AG04450 (cell line): Measurements from ENCODE around the gene NID1. TPM values are rescaled to one million over a fixed set of nuclear protein-coding genes. Genes with fewer than 3 reads are reported as not detected.

Experiments
- CTCF ChIA-PET: fragments of 300-600, 350-600 bp; formaldehyde crosslinking; extraction: SDS; loops from one replicate; lab custom pipeline; 2022; ENCODE audit warnings: antibody characterized with exemption, inconsistent platforms; lab: Charles Lee
- POLR2A ChIA-PET: fragments of 350-600 bp; formaldehyde crosslinking; extraction: SDS; loops from one replicate; lab custom pipeline; 2021; ENCODE audit warnings: antibody characterized with exemption, inconsistent platforms; lab: Yijun Ruan, JAX
- DNase-seq: peaks from one replicate; pipeline ENCODE4 v3.0.0-alpha.2; 2011; ENCODE audit warnings: low read depth, low spot score
- H3K27ac ChIP-seq: one replicate; pipeline ENCODE4 v1.5.1; 2012; ENCODE audit warnings: low read depth, low read length, control low read depth
- H3K27me3 ChIP-seq: one replicate; pipeline ENCODE4 v1.6.0; 2012; ENCODE audit warnings: low read length; ENCODE audit not compliant: control insufficient read depth, insufficient read depth
- H3K4me3 ChIP-seq: 2 replicates; pipeline ENCODE4 v1.5.1; 2011; ENCODE audit warnings: mild to moderate bottlenecking, low read depth, low read length, control low read depth
- H3K9me3 ChIP-seq: 2 replicates; pipeline ENCODE4 v1.5.1; 2012; ENCODE audit warnings: low read length; ENCODE audit not compliant: control insufficient read depth, insufficient read depth
- polyA plus RNA-seq: library from polyadenylated mRNA; depleted of rRNA; stranded (reverse); fragments of >200 nt; gene quantifications from 2 replicates; pipeline ENCODE4 v1.2.3, GENCODE V29; 2011
- TF ChIP-seq, protein P1 (sequence below): IDR thresholded peaks from 2 replicates; pipeline ENCODE4 v1.5.1; 2011; ENCODE audit warnings: low read depth, low read length, control low read depth, inconsistent platforms

The NID1 gene
- polyA plus RNA-seq, 1 experiment, result 137 TPM

DNA sequence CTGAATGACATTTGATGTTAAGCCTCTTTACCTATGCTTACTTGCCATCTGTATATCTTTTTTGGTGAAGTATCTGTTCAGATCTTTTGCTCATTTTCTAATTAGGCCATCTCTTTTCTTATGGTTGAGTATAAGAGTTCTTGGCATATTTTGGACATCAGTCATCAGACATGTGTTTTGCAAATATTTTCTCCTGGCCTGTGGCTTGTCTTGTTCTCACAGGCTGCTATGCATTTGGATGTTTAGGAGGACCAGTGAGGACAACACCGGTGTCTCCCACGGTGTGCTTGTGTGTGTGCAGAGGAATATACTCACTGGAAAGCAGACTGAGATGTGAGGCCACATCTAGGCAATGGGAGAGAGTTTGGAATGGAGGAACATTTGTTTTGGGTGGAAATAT is 111.1 kb downstream of the NID1 start:
- H3K4me3 ChIP-seq, result no peak overlapping the region
- no peak overlapping the region for H3K27ac ChIP-seq
- POLR2A ChIA-PET, result interaction anchor here (0.8 to 1.5 kb wide), 2 partner anchors 18 to 942 kb away, joined by 3 to 6 read pairs; no protein-coding TSS in a partner anchor
- peak; percentile 59 for DNase-seq
- CTCF ChIA-PET, result interaction anchor here (0.6 to 8.3 kb wide), 2 partner anchors 18 to 352 kb away, joined by 3 to 98 read pairs; no protein-coding TSS in a partner anchor
- no peaks in the 10 kb centered on the region for H3K27me3 ChIP-seq
- TF ChIP-seq, protein P1, sequence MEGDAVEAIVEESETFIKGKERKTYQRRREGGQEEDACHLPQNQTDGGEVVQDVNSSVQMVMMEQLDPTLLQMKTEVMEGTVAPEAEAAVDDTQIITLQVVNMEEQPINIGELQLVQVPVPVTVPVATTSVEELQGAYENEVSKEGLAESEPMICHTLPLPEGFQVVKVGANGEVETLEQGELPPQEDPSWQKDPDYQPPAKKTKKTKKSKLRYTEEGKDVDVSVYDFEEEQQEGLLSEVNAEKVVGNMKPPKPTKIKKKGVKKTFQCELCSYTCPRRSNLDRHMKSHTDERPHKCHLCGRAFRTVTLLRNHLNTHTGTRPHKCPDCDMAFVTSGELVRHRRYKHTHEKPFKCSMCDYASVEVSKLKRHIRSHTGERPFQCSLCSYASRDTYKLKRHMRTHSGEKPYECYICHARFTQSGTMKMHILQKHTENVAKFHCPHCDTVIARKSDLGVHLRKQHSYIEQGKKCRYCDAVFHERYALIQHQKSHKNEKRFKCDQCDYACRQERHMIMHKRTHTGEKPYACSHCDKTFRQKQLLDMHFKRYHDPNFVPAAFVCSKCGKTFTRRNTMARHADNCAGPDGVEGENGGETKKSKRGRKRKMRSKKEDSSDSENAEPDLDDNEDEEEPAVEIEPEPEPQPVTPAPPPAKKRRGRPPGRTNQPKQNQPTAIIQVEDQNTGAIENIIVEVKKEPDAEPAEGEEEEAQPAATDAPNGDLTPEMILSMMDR, result no peak
- peaks cover 25% of the 10 kb centered on the region for H3K9me3 ChIP-seq

DNA sequence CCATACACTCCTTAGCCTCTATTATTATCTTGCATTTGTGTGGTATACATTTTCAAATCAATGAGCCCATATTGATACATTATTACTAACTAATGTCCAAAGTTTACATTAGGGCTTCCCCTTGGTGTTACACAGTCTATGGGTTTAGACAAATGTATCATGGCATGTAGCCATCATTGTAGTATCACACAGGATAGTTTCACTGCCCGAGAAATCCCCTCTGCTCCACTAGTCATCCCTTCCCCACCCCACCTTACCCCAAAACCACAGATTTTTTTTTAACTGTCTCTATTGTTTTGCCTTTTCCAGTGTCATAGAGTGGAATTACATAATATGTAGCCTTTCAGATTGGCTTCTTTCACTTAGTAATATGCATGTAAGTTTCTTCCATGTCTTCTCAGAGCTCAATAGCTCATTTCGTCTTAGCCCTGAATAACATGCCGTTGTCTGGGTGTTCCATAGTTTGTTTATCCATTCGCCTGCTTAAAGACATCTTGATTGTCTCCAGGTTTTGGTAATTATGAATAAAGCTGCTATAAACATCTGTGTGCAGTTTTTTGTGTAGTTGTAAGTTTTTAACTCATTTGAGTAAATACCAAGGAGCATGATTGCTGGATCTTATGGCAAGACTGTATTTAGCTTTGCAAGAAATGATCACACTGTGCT is 111.8 kb downstream of the NID1 start:
- Histone ChIP-seq H3K9me3 (peaks cover 24% of the 10 kb centered on the region), H3K27ac (no peak overlapping the region), H3K27me3 (no peaks in the 10 kb centered on the region), H3K4me3 (no peak overlapping the region)
- TF ChIP-seq, protein P1, result no peak
- CTCF ChIA-PET, result interaction anchor here (8.3 kb wide), 1 partner anchor 19 kb away, joined by 98 read pairs; no protein-coding TSS in a partner anchor
- DNase-seq, result no peak
- POLR2A ChIA-PET, result no interaction called here

DNA sequence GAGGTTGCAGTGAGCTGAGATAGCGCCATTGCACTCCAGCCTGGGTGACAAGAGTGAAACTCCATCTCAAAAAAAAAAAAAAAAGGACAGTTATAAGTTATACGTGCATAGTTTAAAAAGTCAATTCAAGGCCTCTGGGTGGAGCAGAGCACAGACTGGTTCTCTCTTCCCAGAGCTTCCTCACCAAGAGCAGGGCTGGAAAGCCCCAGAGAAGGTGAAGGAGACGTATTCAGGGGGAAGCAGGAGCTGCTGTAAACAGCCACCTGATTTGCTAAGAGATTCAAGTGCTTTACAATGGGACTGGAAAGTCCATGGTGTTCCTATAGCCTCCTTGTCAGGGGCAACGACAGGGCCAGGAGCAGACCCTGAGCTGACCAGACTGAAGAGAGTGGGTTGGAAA is 113.2 kb downstream of the NID1 start:
- DNase-seq, result no peak
- ChIA-PET CTCF (interaction anchor here (5.8 kb wide), 1 partner anchor 20 kb away, joined by 24 read pairs; no protein-coding TSS in a partner anchor), POLR2A (no interaction called here)
- H3K4me3 ChIP-seq, result no peak overlapping the region
- peaks cover 23% of the 10 kb centered on the region for H3K9me3 ChIP-seq
- no peaks in the 10 kb centered on the region for H3K27me3 ChIP-seq
- H3K27ac ChIP-seq, result no peak overlapping the region
- TF ChIP-seq, protein P1, result no peak

DNA sequence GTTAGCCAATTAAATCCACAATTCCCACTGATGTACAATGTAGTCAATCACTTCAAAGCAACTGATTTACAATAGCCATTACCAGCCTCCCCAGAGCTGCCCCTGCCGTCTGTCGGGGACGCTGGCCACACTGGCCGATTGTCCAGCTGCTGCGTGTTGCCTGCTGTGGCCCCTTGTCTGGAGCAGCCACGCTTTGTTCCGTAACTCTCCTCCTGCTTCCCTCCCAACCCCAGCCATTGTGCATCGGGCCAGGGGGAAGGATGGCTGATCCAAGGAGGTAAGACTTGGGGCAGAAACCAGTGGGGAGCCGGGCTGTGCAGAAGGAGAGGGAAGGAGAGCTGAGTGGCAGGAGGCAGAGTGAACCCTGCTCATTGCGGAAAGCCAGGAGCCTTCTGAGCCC is 114.6 kb downstream of the NID1 start:
- CTCF ChIA-PET, result interaction anchor here (5.8 kb wide), 1 partner anchor 21 kb away, joined by 24 read pairs; no protein-coding TSS in a partner anchor
- H3K27me3 ChIP-seq, result no peaks in the 10 kb centered on the region
- no peak overlapping the region for H3K4me3 ChIP-seq
- peaks cover 23% of the 10 kb centered on the region for H3K9me3 ChIP-seq
- no peak overlapping the region for H3K27ac ChIP-seq
- TF ChIP-seq, protein P1, result no peak
- POLR2A ChIA-PET, result no interaction called here
- DNase-seq, result no peak

DNA sequence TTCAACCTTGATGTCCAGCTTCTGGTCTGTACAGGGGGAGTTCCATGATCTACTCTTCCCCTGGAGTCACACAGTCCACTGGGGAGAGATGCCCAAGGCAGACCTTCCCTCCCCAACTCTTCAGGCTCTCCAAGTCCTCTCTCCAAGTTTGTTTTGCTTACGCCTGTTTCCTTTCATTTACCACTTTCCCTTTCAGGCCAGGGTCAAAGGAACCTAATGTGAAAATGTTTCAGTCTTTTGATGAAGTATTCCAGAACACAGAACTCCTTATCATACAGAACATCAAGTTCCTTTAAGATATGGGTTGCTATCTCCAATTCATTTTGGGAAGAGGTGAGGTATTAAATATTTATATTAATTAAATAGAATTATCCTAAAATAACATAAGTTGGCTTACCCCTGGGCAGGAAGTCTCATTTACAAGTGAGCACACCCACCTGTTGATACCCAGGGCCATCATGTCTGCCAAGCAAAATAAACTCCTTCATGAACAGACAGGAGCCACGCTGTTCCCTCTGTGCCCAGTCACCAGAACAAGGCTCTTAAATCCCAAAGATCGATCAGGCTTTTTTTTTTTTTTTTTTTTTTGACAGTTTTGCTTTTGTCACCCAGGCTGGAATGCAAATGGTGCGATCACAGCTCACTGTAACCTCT is 116.0 kb downstream of the NID1 start:
- ChIA-PET POLR2A (no interaction called here), CTCF (interaction anchor here (5.8 kb wide), 1 partner anchor 23 kb away, joined by 24 read pairs; no protein-coding TSS in a partner anchor)
- peaks cover 23% of the 10 kb centered on the region for H3K9me3 ChIP-seq
- no peak overlapping the region for H3K4me3 ChIP-seq
- H3K27ac ChIP-seq, result no peak overlapping the region
- DNase-seq, result no peak
- H3K27me3 ChIP-seq, result no peaks in the 10 kb centered on the region
- TF ChIP-seq, protein P1, result no peak
